DMS114 treated with DMSO at 0.1 percent for 48 hours (cell line): ENCODE measurements around the gene HOXA3.

Experiments
- DNase-seq: peaks from one replicate; lab custom pipeline; 2025; ENCODE audit not compliant: unreplicated experiment; lab: John Stamatoyannopoulos, UW

Gene HOXA3

DNA sequence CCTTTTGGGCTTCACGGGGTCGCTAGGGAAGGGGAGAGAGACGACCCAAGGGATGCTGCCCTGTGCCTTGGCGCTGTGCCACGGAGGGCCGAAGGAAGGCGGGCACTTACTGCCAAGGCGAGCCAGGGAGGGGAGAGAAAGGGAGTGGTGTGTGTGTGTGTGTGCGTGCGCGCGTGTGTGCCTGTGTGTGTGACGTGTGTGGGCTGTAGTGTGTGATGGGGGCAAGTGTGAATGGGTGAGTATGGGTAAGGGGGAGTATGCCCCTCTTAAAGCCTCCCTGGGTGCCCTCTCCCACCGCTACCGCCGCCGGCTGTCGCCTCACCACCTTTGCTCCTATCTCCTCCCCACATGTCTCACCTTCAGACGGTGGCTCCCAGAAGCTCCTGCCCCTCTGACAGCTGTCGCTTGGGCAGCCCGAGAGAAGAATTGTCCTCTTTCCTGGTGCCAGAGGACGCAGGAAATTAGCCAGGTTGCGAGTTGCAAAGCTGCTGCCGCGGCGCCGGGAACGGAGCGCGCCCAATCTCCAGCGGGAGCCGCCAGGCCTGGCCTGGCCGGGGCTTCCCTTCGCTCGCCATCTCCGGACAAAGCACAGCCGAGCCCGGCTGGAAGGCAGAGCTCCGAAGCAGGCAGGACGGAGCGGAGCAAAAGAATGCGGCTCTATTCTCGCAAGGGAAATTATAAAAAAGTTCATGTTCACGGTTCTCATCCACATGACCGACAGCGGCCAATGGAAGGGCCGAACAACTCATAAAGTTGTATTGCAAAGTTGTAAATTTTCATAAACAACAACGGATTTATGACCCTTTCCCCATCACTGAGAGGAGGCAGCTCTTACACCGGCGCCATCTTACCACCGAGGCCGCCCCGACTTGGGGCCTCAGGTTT lies at the start of gene HOXA3:
Gene HOXA3, minus strand, starts transcription at position 653 of the 885 bp plus-strand sequence. CDS start 41,943 bp downstream, outside the sequence.
- DNase-seq: no peak

DNA sequence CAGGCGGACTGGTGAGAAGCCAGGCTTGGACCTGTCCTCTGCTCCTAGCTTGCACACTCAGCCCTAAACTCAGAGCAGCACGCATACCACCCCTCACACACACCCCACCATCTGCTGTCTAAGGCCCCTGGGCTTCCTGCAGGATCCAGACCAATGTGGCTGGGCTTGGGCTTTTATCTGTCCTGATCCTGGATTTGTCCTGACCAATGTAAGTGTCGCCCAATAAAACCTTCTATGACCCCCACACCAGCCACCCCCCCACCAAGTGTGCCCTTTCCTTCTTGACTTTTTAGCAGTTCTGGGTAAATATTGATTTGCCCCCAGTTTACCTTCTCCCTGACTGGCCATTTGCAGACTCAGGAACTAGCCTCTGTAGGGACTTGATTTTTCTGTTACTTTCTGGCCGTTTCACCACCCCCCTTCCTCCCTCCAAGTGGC lies 49.2 kb upstream of the HOXA3 start:
- DNase-seq: no peak

DNA sequence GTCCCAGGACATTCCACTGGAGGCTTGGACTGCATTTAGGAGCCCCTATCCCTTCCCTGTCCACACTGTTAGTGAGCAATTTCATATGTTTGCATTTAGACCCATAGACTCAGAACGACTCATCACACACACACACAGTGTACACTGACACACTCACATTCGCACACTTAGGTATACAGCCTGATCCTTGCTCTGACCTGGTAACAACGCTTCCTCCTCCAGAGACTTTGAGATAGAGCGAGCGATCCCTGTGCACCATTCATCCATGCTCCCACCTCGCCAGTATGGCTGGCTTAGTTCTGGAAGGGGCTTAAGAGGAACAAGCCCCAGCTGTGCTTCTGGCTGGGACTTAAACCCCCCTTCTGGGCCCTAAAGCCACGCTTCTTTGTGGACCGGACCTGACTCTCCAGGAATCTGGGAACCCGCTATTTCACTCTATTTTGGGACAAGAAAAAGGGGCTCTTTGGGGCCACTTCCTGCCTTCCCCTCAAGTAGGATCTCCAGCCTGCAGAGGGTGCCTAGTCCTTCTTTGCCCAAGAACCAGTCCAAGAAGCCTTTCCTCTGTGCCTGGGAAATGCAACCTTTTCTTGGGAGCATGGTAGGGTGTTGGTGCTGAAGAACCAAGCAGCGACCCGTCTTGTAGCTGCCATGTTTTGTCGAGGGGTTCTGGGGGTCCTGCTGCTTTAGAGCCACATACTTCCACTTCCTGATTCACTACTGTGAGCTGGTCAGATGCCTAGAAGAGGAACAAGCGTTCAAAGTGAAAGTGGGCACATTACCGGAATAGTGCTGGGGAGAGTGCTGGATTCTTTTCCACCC lies 48.6 kb upstream of the HOXA3 start:
- DNase-seq: no peak

DNA sequence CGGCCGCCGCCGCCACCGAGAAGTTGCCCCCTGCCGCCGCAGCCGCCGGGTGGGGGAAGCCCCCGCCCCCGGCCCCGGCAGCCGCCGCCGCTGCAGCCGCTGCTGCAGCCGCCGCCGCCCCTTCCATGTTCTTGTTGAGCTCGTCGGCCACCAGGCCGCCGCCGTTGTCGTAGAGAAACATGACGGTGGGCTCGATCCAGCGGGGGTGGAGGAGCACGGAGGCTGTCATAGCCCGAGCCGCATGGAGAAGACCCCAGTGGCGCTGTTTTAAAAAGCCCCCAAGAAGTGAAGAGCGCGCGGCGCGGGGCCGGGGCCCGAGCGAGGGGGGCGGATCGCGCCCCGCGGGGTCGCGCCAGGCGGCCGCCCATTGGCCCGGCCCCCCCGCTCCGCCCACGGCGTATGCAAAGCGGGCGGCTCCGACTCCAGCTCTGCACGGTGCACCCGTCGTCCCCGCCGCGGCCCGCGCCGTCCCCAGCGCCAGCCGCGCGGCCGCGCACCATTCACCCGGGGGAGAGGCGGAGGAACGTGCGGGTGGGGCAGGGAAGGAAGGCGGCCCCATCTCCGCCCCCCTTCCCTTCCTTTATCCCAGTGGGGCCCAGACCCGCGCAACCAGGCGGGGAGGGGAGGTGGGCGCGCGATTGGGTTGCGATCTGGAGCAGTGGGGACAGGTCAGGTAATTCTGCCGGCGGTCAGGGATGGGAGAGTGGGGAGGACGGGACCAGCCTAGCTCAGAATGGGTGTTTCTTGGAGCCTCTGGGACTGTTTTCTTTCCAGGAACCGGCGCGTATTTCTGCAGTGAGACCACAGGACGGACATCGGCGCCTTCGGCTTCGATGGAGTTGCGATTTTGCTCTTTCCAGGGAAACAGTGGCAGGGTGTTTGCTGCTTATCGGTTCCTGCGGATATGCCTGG lies 47.7 kb upstream of the HOXA3 start, which contains the start of gene HOXA13:
Gene HOXA13, minus strand, starts transcription at position 243 of the 912 bp plus-strand sequence. Its CDS starts 14 bp downstream, at position 229.
- no peak for DNase-seq

DNA sequence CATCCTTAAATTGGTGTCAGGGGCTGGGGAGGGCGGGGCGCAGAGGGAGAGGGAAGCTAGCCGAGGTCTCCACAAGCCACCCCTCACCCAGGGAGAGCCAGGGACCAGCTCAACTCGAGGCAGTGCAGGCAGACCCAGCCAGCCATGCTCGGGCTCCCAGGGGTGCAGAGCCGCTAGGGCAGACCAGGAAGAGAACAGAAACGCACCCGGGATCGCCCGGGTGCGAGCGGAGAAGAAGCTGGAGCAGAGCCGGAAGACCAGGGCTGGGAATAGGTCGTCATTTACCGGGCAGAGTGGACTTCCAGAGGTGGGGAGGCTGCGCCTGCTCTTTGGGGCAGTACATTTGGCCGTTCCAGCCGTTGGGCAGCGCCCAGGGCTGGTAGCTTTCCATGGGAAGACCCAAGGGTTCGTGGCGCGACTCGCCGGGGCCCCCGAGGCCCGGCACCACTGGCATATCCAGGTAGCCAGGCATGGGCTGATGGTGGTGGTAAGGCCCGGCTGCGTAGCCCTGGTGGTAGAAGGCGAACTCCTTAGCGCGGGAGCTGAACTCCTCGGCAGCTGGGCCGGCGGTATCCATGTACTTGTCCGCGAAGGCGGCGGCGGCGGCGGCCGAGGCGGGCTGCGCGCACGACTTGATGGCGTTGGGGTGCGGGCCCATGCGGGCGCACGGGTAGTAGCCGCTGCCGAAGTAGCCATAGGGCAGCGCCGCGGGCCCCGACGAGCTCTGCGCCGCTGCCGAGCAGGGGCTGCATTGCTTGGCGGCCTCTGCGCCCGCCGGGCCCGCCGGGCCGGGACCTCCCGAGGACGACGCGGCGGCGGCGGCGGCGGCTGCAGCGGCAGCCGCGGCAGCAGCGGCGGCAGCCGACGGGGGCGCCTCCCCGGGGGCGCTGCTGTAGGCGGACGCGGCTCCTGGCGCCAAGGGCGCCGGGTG lies 46.8 kb upstream of the HOXA3 start:
- no peak for DNase-seq

- no peak for DNase-seq
Observed at GRCh38 chr7:27198138-27198841, 45.9 kb upstream of the HOXA3 start.

DNA sequence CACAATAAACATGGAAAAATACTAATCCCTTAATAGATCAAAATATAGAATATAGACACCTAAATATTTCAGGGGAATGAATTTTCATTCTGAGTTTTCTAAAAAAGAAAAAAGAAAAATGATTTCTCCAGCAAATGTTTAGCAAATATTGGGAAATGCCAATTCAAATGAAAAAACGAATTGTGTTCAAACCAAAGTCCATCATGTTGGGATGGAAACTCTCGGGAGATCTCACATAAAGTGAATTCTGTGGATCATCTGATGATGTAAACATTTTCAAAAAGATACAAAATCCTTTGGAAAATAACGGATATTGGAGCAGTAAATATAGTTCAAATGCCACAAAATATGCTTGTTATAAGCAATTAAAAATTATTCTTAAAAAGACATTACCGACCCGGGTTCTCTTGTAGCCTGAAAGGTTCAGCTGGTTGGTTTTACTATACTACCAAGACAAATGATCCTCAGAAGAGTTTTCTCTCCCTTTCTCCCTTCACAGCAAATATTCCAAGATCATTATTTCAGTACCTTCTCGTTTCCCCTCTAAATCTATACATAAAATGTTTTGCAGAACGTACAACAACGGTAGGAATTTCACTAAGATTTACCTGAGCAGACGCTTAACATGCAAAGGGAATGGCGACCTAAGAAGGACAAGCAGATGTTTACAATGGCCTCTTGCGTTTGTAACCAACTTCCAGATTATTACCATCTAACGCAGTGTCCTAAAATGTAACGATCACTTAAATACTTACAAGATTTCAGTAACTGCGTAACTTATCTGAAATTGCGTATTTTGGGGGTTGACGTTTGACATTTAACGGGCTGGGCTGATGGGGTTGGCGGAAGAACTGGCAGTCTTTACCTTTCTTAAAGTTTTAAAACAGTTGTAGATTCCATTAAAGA lies 45.0 kb upstream of the HOXA3 start:
- DNase-seq: no peak

DNA sequence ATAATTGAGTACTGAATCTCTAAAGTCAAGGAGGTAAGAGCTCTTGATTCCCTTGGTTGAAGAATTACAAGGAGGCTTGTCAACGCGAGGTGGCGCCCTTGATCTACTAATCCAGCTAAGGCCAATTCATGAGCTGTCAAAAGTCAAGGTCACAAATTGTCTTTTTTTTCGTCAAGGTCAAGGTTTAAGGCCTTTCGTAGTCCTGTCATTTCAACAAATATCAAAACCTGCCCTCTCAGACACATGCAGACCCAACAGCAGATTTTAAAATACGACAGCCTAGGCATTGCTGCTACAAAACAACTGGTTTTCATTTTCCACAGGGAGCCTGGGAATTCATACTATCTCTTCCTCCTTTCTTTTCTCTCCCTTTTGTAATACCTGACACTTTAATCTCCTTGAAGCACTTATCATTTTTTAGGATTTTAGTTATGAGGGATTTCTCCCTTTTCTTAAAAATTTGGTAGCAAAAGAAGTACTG lies 43.9 kb upstream of the HOXA3 start:
- peak; percentile 74 for DNase-seq

DNA sequence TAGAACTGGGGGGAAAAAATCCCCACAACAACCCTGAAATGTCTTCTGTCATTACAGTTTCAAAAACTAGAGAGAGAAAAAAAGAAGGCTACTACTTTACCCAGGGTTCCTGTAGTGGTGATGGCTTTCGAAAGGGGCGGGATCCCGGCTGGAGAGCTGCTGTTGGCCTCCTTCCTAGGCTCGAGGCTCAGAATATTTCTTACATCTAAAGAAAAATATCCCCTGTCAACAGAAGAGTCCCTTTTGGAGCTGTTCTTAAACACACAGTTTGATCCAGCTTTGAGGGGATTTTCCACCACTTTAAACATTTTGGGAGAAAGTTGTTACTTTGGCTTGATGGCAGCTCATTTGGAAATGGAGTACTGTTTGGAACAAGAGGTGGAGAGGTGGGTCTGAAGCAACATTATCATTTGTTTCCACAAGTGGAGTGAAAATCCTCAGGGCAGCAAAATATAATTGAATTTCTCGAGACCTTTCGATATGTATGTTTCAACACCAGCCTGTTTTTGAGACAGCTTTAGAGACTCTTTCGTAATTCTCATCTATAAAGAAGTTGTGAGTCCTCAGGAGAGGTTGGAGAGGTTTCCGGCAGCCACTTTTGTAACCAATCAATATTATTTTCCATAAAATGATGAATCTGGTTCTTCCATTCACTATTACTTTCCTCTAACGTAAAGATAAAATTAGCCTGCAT lies 42.5 kb upstream of the HOXA3 start:
- DNase-seq: no peak

DNA sequence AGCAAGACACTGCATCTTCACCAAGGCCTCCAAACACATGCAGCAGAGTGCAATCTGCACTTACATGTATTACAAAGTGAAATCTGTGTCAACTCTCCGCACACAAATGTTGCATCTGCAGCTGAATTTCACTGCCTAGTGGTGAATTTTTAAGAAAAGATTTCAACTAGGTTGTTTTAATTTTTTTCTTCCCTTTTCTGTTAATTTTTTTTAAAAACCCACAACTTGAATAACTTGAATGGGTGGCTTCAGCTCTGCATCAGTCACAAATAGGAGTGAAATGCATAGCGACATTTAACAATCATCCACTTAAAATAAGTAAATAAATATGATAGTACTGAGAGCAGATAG lies 41.6 kb upstream of the HOXA3 start:
- DNase-seq: no peak

DNA sequence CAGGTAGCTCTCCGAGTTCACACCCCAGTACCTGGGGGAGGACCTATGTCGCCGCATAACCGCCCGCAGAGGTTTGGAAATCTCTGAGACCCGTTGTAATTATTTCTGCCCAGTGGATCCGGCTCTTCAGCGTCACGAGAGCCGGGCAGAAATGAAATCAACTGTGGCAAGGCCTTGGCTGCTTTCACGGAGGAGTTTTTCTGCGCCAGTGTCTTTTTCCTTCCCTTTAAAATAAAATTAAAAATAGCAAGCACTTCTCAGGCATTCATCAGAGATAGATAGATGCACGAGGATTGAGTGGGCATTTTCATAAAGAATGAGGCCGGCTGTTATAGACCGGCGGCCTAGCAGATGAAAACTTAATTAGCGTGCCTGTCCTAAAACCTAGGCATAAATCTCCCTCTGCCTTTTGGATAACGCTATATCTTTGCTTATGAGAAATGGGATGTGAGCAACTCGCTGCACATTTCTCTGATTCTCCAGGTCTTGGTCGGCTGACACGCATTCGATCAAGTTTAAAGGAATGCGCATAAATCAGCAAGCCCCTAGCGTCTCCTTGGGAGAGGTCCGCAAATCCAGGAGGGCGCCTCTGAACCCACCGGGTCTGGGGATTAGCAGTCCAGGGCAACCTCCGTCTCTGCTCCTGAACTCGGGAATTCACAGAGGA lies 41.1 kb upstream of the HOXA3 start:
- no peak for DNase-seq

GRCh38 chr7:27192546-27193334 lies 40.4 kb upstream of the HOXA3 start:
- DNase-seq: no peak

- no peak for DNase-seq
Observed at GRCh38 chr7:27191833-27192545, 39.6 kb upstream of the HOXA3 start.

DNA sequence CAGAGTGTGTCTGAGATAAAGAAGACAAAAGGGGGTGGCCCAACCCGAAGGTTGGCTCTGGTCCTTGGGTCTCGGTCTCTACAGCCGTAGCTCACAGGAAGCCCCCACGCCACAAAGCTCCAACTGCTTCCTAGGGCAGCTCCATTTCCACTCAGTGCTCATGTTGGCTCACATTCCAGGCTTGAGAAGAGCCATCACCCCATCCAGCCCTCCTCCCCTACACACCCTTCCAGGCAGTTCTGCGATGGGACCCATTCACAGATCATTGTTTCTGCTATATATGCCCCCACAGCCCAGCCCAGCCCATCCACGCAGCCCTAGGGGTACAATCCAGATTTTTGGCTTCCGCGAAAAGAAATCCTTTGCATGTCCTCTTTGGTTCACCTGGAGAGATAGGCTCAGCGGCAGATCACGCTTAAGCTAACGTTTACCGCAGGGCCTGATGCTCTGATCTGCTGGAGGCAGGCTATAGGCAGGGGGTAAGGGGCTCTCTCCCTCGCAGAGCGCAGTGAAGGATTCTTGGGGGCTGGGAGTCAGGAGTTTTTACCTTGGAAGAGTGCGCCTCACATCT lies 38.9 kb upstream of the HOXA3 start:
- no peak for DNase-seq
